GM19239 (cell line): ENCODE measurements around the gene SNTG2.
"Not testable (repeated sequence)": the region's sequence is repeated elsewhere in the genome, so short reads cannot be mapped to it uniquely, and the experiment has no call there.

ENCODE experiments used
- DNase-seq: peaks from one replicate; pipeline ENCODE4 v3.0.0; 2011; ENCODE audit warnings: low spot score; ENCODE audit not compliant: insufficient read length
- FAIRE-seq: peaks from 2 replicates; lab custom pipeline; 2011; peaks lifted over from hg19 to GRCh38; lab: Jason Lieb, UNC

SNTG2 gene

GRCh38 chr2:1081451-1082225, 131.0 kb downstream of the SNTG2 start:
- no peak for DNase-seq
- no peak for FAIRE-seq

GRCh38 chr2:1082456-1083205, 132.0 kb downstream of the SNTG2 start:
- DNase-seq: no peak
- no peak for FAIRE-seq

- no peak for DNase-seq
- no peak for FAIRE-seq
Observed at GRCh38 chr2:1088192-1088860, 137.7 kb downstream of the SNTG2 start.

GRCh38 chr2:1088940-1089339, 138.3 kb downstream of the SNTG2 start:
- FAIRE-seq (no peak), DNase-seq (no peak)

- FAIRE-seq (no peak), DNase-seq (no peak)
Observed at GRCh38 chr2:1091895-1092585, 141.4 kb downstream of the SNTG2 start.

GRCh38 chr2:1093668-1094067, 143.0 kb downstream of the SNTG2 start:
- FAIRE-seq, DNase-seq: not testable (repeated sequence)

GRCh38 chr2:1097101-1097500, 146.5 kb downstream of the SNTG2 start:
- FAIRE-seq: no peak
- DNase-seq: no peak

- FAIRE-seq (no peak), DNase-seq (no peak)
Observed at GRCh38 chr2:1099418-1099817, 148.8 kb downstream of the SNTG2 start.

GRCh38 chr2:1101011-1101782, 150.5 kb downstream of the SNTG2 start:
- DNase-seq (no peak), FAIRE-seq (no peak)

- DNase-seq (no peak), FAIRE-seq (no peak)
Observed at GRCh38 chr2:1101982-1102590, 151.4 kb downstream of the SNTG2 start.

- no peak for FAIRE-seq
- DNase-seq: no peak
Observed at GRCh38 chr2:1104364-1104763, 153.7 kb downstream of the SNTG2 start.

- FAIRE-seq, DNase-seq: not testable (repeated sequence)
Observed at GRCh38 chr2:1106344-1106743, 155.7 kb downstream of the SNTG2 start.

GRCh38 chr2:1115843-1116539, 165.3 kb downstream of the SNTG2 start:
- DNase-seq: no peak
- FAIRE-seq: no peak

- DNase-seq: no peak
- FAIRE-seq: no peak
Observed at GRCh38 chr2:1117569-1117968, 166.9 kb downstream of the SNTG2 start.

- FAIRE-seq (no peak), DNase-seq (no peak)
Observed at GRCh38 chr2:1125217-1125616, 174.6 kb downstream of the SNTG2 start.

- no peak for DNase-seq
- FAIRE-seq: no peak
Observed at GRCh38 chr2:1125633-1126370, 175.2 kb downstream of the SNTG2 start.

- no peak for FAIRE-seq
- no peak for DNase-seq
Observed at GRCh38 chr2:1129982-1130381, 179.3 kb downstream of the SNTG2 start.

- FAIRE-seq: no peak
Observed at GRCh38 chr2:1130922-1131321, 180.3 kb downstream of the SNTG2 start.

More at GRCh38 chr2:1130922-1131321, 180.3 kb downstream of the SNTG2 start:
- no peak for DNase-seq
